GM18519 (cell line): ENCODE results near the gene CCT3.

Experiments used
- ATAC-seq: cut with Tn5 transposase; IDR thresholded peaks from one replicate; pipeline ENCODE4 v1.9.1; 2021; ENCODE audit warnings: mild to moderate bottlenecking, moderate library complexity; ENCODE audit not compliant: unreplicated experiment, low FRiP score

CCT3 gene

GRCh38 chr1:156282479-156283222, 55.4 kb downstream of the CCT3 start, which contains the start of gene SMG5:
SMG5 (minus strand) TSS chr1:156282825; CDS start chr1:156282680, 145 bp downstream.
- ATAC-seq = peak; percentile 63

- no peak for ATAC-seq
Measured at GRCh38 chr1:156281693-156282478, 56.2 kb downstream of the CCT3 start.

- peak; percentile 42 for ATAC-seq
Measured at GRCh38 chr1:156281281-156281680, 56.8 kb downstream of the CCT3 start.

DNA sequence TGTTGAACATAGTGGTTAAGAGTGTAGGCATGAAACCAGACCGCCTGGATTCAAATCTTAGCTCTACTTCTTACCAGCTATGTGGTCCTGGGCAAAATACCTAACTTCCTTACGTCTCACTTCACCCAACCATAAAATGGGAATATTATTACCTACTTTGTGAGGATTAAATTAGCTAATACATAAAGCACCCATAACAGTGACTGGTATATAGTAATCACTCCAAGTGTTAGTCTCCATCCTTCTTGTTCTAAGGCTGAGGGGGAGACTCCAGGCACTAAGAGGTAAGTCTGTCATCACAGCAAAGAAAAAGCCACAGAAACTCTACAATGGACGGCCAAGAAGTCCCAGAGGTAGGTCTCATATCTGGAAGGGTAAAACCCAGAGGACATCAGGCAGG, 58.3 kb downstream of the CCT3 start:
- no peak for ATAC-seq

- no peak for ATAC-seq
Measured at GRCh38 chr1:156276966-156277381, 61.1 kb downstream of the CCT3 start.

GRCh38 chr1:156276532-156276931, 61.6 kb downstream of the CCT3 start:
- ATAC-seq = no peak

GRCh38 chr1:156270314-156270713, 67.8 kb downstream of the CCT3 start:
- no peak for ATAC-seq

DNA sequence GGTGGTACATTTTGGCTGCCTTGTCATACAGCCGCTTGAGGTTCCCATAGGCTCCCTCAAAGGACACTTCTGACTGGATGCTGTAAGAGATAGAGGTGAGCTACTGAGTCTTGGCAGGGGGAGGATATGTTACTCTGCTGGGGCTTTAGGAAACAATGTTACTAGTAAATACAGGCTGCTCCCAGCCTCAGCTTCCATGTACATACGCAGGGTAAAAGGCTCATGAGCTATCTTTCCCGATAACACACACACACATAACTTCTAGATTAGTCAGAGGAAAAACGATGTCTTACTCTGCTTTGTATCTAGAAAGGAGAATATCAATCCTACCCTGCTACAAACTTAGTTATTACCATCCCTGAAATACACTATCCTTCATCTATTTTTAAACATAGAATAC, 69.8 kb downstream of the CCT3 start:
- ATAC-seq = no peak

DNA sequence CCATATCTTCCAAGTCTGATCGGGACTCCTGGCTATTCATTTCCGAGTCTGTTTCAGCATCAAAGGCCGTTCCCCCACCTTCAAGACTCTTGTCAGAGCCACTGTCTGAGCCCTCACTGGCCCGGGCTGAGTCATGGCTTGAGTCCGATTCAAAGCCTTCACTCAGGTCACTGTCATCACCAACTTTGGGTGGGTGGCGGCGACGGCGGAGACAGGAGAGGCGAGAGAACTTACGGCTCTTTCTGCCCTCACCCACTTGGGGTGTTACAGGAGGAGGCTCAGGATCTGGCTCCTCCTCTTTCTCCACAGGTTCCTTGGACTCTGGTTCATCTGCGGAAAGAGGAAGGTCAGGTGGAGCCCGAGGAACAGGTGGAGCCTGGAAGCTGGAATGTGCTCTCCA, 72.0 kb downstream of the CCT3 start:
- no peak for ATAC-seq

DNA sequence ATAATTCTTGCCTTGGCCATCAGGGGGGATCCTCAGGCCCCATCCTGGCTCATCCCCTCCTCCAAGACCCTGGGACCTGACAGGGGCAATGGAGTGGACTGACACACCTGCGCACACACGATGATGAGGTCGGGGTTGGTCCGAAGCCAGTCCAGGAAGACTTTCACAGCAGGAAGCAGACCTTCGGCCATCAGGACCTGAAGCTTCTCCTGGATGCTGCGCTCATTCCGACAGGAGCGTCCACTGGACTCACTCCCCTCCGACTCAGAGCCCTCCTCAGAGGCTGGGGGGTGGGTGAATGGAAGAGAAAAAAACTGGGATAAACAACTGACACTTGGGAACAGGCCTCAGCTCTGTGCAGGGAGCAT, 74.8 kb downstream of the CCT3 start:
- no peak for ATAC-seq

DNA sequence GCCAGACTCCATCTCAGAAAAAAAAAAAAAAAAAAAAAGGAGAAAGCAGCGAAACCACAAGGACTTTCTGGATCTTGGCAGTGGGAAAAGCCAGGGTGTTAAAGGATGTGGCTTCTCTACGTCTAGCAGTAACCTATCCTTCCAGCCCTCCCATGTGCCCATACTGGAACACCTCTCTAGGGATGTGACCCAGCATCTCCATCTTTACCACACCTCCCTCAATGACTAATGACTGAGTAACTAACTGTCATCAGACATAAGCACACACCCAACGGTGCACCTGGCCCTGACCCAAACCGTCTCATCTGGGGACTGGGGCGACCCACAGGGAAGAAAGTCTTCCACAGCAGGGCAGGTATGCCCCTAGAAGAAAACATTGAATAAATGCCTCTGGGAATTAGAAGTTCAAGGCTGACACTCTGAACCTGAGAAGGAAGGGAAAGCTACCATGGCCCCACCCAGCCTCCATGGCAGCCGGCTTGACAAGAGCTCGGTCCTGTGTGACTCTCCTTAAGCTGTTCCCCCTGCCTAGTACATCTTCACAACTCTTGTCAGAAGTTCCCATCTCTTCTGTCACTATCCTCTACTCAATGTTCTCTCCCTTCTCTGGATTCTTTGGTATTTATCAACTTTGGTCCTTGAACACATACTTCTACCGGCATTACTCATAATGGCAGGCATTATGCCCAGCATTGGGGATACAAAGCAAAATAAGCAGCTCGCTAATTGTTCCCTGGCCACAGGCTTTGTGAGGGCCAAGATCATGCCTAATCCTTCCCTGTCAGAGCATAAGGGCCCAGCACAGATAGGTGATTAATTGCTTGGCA, 75.4 kb downstream of the CCT3 start:
- ATAC-seq = no peak

- ATAC-seq = no peak
Measured at GRCh38 chr1:156260896-156261295, 77.2 kb downstream of the CCT3 start.

GRCh38 chr1:156259805-156260204, 78.3 kb downstream of the CCT3 start:
- no peak for ATAC-seq
